Epithelial cell of esophagus (primary cell): ENCODE data around the gene AZU1.
A peak's percentile ranks its signal among the peaks of the same experiment; 100 is the strongest.

Experiments used
- DNase-seq: peaks from one replicate; pipeline ENCODE4 v3.0.0; 2010; ENCODE audit warnings: low read depth
- H3K4me3 ChIP-seq: 2 replicates; pipeline ENCODE4 v1.5.1; 2011; ENCODE audit warnings: mild to moderate bottlenecking, low read length, control low read depth
- TF ChIP-seq, protein P1 (sequence below): IDR thresholded peaks from 2 replicates; pipeline ENCODE4 v1.5.1; 2011; ENCODE audit warnings: low read depth, mild to moderate bottlenecking, low read length, control low read depth, inconsistent platforms; ENCODE audit not compliant: insufficient read depth; ENCODE audit errors: missing control alignments

The AZU1 gene

GRCh38 chr19:855566-856120 lies 28.0 kb downstream of the AZU1 start:
- H3K4me3 ChIP-seq = no peak overlapping the region
- no peak for DNase-seq
- TF ChIP-seq, protein P1, sequence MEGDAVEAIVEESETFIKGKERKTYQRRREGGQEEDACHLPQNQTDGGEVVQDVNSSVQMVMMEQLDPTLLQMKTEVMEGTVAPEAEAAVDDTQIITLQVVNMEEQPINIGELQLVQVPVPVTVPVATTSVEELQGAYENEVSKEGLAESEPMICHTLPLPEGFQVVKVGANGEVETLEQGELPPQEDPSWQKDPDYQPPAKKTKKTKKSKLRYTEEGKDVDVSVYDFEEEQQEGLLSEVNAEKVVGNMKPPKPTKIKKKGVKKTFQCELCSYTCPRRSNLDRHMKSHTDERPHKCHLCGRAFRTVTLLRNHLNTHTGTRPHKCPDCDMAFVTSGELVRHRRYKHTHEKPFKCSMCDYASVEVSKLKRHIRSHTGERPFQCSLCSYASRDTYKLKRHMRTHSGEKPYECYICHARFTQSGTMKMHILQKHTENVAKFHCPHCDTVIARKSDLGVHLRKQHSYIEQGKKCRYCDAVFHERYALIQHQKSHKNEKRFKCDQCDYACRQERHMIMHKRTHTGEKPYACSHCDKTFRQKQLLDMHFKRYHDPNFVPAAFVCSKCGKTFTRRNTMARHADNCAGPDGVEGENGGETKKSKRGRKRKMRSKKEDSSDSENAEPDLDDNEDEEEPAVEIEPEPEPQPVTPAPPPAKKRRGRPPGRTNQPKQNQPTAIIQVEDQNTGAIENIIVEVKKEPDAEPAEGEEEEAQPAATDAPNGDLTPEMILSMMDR = no peak

GRCh38 chr19:858284-858683 lies 30.6 kb downstream of the AZU1 start:
- H3K4me3 ChIP-seq = no peak overlapping the region
- TF ChIP-seq, protein P1 = no peak
- DNase-seq = no peak

DNA sequence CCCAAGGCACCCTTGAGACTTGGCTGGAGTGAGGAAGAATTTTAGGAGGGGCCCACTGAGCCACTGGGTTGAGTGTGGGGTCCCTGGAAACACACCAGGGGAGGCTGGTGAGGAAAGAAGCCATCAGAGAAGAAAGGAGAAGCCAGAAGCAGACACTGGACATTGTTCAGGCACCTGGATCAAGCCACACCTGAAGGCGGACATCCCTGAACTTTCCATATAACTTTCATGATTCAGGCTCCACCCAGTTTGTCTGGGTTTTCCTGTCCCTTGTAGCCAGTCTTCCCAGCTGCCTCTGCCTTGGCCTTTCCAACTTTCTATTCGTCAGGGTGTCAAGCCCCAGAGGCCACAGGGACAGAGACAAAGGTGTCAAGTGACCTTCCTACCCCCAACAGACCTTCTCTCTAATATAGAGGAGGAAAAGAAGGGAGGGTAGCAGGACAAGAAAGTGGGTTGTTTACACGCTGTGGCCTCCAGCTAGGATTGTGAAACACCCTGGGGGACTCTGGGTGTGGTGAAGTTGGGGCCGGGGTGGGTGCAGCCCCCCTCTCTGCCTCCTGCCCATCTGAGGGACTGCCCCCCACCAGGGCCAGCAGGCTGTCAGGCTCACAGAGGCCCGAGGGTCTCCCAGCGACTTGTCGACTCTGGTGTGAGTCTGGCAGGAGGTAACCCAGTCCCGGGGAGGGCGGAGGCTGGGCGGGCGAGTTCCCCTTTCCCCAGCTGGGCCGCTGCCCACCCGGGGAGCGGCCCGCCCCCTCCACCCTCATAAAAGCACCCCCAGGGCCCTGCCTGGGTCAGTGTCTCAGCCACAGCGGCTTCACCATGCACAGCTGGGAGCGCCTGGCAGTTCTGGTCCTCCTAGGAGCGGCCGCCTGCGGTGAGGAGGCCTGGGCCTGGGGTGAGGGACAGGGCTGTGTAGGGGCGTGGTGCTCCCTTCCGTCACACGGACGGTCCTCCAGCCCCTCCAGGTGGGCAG lies 31.5 kb downstream of the AZU1 start, which contains the start of gene CFD:
Gene CFD, plus strand, starts transcription at position 797 of the 976 bp plus-strand sequence. Its CDS starts 26 bp downstream, at position 823.
- DNase-seq = no peak
- H3K4me3 ChIP-seq = no peak within 1 kb of the TSS
- TF ChIP-seq, protein P1 = no peak

GRCh38 chr19:861141-861755 lies 33.6 kb downstream of the AZU1 start:
- no peak overlapping the region for H3K4me3 ChIP-seq
- no peak for DNase-seq
- TF ChIP-seq, protein P1 = no peak

DNA sequence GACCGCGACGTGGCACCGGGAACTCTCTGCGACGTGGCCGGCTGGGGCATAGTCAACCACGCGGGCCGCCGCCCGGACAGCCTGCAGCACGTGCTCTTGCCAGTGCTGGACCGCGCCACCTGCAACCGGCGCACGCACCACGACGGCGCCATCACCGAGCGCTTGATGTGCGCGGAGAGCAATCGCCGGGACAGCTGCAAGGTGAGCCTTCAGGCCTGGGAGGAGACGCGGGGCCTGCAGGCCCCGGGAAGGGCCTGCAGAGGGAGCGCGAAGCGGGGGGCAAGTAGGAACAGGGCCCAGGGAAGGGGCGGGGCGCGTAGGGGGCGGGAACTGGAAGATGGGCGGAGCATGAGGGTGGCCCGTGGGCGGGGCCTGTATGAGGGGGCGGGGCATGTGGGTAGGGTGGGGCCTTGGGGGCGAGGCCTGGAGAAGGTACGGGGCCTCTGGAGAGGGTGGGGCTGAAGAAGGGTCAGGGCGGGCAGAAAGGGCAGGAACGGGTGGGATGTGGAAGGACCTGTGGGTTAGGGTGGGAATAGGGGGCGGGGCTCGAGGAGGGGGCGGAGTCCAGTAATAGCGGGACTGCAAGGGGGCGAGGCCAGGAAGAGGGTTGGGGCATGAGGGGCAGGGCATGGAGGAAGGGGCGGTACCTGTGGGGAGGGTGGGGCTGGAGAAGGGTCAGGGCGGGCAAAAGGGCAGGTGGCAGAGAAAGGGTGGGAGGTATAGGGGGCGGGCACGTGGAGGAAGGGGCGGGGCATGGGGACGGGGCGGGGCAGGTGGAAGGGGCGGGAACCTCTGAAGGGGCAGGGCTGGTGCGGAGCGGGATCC lies 34.3 kb downstream of the AZU1 start:
- H3K4me3 ChIP-seq = no peak overlapping the region
- TF ChIP-seq, protein P1 = peak; percentile 12
- DNase-seq = peak; percentile 66

DNA sequence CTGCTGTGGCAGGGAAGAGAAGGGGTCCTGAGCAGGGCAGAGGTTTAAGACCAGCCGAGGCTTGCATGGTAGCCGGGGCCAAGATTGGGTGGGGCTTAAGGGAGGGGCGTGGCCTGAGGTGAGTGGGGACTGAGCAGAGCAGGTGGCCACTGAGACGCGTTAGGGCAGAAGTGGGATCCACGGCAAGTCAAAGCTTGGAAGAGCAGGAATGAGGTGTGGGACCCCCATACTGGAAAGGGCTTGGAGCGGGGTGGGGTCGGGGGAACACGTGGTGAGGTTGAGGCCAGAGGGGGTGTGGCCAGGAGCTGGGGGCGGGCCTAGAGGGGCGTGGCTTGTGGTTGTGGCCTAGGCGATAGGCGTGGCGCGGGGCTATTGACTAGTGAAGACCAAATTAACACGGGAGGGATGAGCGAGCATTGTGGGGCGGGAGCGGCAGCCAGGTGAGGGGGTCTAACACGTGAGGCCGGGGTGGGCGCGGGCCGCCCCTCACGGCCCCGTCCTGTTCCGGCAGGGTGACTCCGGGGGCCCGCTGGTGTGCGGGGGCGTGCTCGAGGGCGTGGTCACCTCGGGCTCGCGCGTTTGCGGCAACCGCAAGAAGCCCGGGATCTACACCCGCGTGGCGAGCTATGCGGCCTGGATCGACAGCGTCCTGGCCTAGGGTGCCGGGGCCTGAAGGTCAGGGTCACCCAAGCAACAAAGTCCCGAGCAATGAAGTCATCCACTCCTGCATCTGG lies 35.1 kb downstream of the AZU1 start:
- no peak overlapping the region for H3K4me3 ChIP-seq
- peak; percentile 71 for DNase-seq
- TF ChIP-seq, protein P1 = no peak
